Regular cardiac myocyte (primary cell): ENCODE results near the gene RPL36A. TPM values are rescaled to one million over a fixed set of nuclear protein-coding genes. Genes with fewer than 3 reads are reported as not detected.

Experiments used
- total RNA-seq: library from RNA; depleted of rRNA; stranded (reverse); fragments of >200 nt; gene quantifications from 2 replicates; pipeline ENCODE4 v1.2.3, GENCODE V29; 2014

Gene RPL36A
- total RNA-seq = 278 and 320 TPM in 2 replicates

DNA sequence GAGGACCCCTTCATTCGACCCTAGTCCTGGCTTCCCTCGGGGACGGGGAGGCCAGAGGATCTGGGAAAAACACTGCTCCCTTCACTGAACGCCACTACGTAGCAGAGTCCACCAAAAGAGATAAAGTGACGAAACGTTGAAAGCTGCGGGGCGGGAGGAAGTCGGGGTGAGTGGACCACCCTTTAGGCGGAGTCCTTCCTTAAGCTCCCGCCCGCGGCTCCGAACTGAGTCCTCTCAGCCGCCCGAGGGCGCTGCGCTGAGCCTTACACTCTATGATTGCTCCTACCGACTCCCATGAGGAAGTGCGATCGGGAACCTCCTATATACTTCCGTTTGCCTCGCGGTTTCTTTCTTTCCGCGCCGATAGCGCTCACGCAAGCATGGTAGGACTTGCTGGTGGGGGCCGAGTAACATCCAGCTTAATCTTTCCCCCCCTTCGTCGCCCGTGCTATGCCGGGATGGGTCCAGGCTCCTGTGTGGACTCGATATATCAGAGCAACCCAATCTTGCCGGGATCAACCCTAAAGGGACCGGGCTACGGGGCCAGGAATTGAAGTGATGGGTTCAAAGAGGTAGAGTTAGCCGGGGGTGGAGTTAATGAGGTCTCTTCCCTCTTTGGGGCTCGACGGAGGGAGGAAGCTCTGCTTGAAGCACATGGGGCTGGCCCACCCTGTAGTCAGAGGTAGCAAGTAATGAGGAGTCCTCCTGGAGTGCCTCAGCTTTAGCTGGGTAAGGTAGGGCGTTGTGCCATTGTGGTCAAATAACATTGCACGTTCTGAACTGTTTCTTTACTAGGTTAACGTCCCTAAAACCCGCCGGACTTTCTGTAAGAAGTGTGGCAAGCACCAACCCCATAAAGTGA, at the start of gene RPL36A:
RPL36A (plus strand) TSS at position 348 of the 862 bp plus-strand sequence; CDS start at position 381, 33 bp downstream.

DNA sequence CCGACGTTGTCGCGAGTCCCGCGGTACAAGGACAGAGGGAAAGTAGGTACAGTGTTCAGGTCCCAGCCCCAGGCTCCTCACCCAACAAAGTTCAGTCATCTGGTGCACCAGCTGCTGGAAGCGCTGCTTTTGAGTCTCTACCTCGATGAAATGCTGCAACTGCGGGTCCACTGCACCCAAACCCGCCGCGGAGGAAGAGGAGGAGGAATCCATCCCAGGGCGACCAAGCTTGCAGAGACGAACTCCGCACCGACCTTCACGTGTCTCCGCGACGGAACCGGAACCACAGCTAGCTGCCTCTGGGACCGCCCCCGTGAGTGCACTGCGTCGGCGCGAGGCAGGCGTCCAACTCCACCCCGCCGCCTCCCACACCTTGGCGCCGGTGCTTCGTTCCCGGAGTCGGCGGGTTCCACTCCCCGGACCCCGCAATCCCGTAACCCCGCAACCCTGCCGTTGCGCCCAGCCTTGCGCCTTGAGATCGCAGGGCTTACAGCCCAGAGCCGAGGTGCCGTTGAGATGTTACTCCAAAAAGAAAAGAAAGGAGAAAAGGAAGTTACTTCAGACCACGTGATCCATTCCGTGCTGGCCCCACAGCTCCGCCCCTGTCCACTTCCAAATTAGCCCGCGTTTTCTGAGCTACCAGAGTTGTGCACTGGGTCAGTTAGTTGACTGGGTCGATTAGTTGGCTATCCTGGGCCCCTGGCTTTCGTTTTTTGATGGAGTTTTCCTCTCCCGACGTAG, 42.2 kb upstream of the RPL36A start, which contains the start of gene TIMM8A:
TIMM8A (minus strand) TSS at position 291 of the 741 bp plus-strand sequence; CDS start at position 213, 78 bp downstream.

GRCh38 chrX:101385795-101386541, 4.8 kb upstream of the RPL36A start, which contains the start of gene BTK:
BTK (minus strand) TSS chrX:101386191; CDS start chrX:101375284, 10,907 bp downstream.

GRCh38 chrX:101407748-101408531, 17.1 kb downstream of the RPL36A start, which contains the start of the genes GLA and HNRNPH2:
GLA (minus strand) TSS chrX:101407925; CDS start chrX:101407903, 22 bp downstream.
HNRNPH2 (plus strand) TSS chrX:101408222; CDS start chrX:101411989, 3,767 bp downstream.

Other genes with a start within 250 kb of the RPL36A start
- gene DRP2, start 171.2 kb upstream of the RPL36A start, total RNA-seq = 2.5 and 9.6 TPM in 2 replicates
- 0.38 and 1.1 TPM in 2 replicates for gene TAF7L, start 99.7 kb upstream of the RPL36A start, total RNA-seq
- 2.5 and 9.0 TPM in 2 replicates for gene TIMM8A, start 42.3 kb upstream of the RPL36A start, total RNA-seq
- not detected in 2 replicates for gene BTK, start 4.8 kb upstream of the RPL36A start, total RNA-seq
- 27.3 and 38.0 TPM in 2 replicates for gene GLA, start 16.9 kb downstream of the RPL36A start, total RNA-seq
- gene HNRNPH2, start 17.2 kb downstream of the RPL36A start, total RNA-seq = 64.5 and 96.4 TPM in 2 replicates
- 5.4 and 6.8 TPM in 2 replicates for gene ARMCX4, start 94.4 kb downstream of the RPL36A start, total RNA-seq
- gene ARMCX1, start 159.5 kb downstream of the RPL36A start, total RNA-seq = 45.4 and 63.1 TPM in 2 replicates
- 26.8 and 35.7 TPM in 2 replicates for gene ARMCX6, start 227.0 kb downstream of the RPL36A start, total RNA-seq
- 89.3 and 113 TPM in 2 replicates for gene ARMCX3, start 232.1 kb downstream of the RPL36A start, total RNA-seq